OCI-LY7 (cell line): ENCODE data around the gene AFG3L2.

Experiments used
- EZH2phosphoT487 ChIP-seq: fragments of 200-600 bp; sonication (generic); IDR thresholded peaks from 2 replicates; pipeline ENCODE4 v1.6.1; 2018; ENCODE audit warnings: low read depth, borderline replicate concordance, mild to moderate bottlenecking, mixed run types, antibody characterized with exemption, low read length, moderate library complexity, mixed read lengths
- TF ChIP-seq, protein P1 (sequence below): fragments of 200-600 bp; sonication (generic); conservative IDR thresholded peaks from 2 replicates; pipeline ENCODE4 v1.5.1; 2014; ENCODE audit warnings: mild to moderate bottlenecking, antibody characterized with exemption, low read length, moderate library complexity, mixed read lengths

DNA sequence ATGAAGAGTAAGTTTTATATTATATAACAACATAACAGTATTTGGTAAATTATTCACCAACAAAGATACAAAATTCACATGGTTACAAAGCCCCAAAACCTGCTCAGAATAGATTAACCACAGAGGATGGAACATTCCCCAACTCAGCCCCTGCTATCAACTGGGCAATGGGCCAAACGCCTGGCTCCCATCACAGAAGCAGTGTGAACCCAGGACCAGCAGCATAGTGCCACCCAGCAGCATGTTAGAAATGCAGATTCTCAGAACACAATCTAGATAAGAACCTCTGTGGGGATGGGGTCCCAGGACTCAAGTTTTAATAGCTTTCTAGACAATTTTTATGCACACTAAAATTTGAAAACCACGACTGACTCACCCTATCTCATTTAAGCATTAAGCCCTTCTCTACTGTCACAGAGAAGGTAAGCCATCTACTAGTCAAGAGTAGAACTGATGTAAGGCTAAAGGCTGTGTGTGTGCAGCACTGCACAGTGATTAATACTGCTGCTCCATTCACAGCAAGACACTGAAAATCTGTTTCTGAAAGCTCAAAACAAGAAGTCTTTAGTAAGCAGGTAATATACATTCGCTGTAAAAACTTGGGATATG, 15.2 kb downstream of the AFG3L2 start:
- TF ChIP-seq, protein P1, sequence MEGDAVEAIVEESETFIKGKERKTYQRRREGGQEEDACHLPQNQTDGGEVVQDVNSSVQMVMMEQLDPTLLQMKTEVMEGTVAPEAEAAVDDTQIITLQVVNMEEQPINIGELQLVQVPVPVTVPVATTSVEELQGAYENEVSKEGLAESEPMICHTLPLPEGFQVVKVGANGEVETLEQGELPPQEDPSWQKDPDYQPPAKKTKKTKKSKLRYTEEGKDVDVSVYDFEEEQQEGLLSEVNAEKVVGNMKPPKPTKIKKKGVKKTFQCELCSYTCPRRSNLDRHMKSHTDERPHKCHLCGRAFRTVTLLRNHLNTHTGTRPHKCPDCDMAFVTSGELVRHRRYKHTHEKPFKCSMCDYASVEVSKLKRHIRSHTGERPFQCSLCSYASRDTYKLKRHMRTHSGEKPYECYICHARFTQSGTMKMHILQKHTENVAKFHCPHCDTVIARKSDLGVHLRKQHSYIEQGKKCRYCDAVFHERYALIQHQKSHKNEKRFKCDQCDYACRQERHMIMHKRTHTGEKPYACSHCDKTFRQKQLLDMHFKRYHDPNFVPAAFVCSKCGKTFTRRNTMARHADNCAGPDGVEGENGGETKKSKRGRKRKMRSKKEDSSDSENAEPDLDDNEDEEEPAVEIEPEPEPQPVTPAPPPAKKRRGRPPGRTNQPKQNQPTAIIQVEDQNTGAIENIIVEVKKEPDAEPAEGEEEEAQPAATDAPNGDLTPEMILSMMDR, result no peak
- no peak for TF ChIP-seq EZH2phosphoT487
